Activated CD4-positive, alpha-beta T cell treated with anti-CD3 and anti-CD28 coated beads for 4 hours (primary cell): Measurements from ENCODE around the gene GNAL.
"Not testable (repeated sequence)": the region's sequence is repeated elsewhere in the genome, so short reads cannot be mapped to it uniquely, and the experiment has no call there.

Experiments used
- DNase-seq, 2 donors: peaks; one replicate each; pipeline ENCODE4 v3.0.0-alpha.2; 2020

The GNAL gene

GRCh38 chr18:11884396-11885030, 195.4 kb downstream of the GNAL start:
- DNase-seq: no peak

DNA sequence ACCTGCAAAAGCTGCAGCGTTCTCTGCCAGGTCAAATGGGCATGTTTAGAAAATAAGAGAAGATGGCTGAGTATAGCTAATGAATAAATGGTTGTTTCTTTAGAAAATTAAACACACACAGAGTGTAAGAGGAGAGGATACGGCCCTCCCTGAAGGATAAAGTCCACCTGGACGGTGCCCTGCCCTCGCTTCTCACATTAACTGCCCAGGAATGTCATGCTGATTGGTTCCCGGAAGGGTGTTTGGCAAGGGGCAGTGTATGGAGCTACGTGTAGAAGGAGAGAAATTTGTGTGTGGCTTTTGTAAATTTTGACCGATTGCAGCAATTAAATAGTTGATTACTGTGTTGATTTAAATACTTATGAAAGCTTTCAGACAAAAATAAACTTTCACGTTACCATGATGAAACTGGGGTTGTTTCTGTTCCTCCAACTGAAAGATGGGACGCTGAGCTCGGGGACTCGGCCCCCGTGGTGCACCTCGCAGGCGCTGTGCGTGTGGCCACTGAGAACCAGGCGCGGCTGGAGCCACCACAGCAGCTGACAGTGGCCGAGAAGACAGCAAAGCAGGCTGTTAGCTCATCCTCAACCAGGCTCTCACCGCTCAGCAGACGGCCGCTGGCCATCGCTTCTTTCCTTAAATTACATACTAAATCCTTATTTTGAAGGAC, 196.3 kb downstream of the GNAL start:
- no peak for DNase-seq

- DNase-seq: no peak
Measured at GRCh38 chr18:11886577-11887110, 197.6 kb downstream of the GNAL start.

- DNase-seq: no peak
Measured at GRCh38 chr18:11887328-11888128, 198.5 kb downstream of the GNAL start.

DNA sequence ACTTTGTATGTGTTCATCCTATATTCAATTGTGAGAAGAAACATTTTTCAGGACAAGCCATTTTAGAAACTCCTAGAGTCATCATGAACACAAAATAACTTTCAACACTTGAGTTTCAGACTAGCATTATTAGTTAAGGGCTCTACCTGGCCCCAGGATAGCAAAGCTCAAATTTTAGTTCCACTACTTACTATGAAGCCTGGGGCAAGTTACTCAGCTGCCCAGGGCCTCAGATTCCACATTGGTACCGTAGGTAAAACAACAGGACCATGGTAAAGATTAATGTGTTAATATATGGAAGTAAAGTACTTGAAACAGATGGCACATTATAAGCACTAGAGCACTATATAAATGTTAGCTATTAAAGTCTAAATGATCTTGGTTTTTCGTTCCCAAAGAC, 199.7 kb downstream of the GNAL start:
- no peak for DNase-seq

DNA sequence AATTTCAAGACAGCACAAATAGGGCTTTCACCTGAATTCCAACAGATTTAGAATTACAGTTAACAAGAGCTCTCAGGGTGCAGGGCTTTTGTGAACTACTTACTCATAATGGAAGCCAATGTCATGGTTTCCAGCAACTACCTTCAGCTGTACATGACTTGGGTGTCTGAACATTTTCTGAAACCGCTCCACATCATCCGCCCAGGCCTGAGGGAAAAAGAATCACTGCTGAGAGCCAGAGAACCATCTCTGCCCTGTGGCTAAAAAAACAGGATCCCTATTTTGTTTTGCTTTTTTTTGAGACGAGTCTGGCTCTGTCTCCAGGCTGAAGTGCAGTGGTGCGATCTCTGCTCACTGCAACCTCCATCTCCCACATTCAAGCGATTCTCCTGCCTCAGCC, 200.2 kb downstream of the GNAL start:
- DNase-seq: no peak

DNA sequence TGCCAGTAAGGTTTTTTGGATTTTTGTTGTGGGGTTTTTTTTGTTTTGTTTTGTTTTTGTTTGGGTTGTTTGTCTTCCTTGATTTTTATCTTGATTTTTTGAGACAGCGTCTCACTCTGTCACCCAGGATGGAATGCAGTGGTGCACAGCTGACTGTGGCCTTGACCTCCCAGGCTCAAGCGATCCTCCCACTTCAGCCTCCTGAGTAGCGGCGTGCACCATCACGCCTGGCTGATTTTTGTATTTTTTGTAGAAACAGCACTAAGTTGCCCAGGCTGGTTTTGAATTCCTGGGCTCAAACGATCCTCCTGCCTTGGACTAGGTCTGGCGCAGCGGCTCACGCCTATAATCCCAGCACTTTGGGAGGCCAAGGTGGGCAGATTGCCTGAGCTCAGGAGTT, 202.7 kb downstream of the GNAL start:
- no peak for DNase-seq

DNA sequence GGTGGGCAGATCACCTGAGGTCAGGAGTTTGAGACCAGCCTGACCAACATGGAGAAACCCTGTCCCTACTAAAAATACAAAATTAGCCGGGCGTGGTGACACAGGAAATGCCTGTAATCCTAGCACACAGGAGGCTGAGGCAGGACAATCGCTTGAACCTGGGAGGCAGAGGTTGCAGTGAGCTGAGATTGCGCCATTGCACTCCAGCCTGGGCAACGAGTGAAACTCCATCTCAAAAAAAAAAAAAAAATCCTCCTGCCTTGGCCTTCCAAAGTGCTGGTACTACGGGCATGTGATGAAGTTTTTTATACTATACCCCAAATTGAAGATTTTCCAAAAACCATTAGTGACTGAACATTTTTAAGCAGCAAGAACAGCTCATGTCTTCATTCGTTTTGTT, 203.4 kb downstream of the GNAL start:
- DNase-seq: not testable (repeated sequence)

GRCh38 chr18:11897781-11898180, 208.7 kb downstream of the GNAL start:
- DNase-seq: no peak

DNA sequence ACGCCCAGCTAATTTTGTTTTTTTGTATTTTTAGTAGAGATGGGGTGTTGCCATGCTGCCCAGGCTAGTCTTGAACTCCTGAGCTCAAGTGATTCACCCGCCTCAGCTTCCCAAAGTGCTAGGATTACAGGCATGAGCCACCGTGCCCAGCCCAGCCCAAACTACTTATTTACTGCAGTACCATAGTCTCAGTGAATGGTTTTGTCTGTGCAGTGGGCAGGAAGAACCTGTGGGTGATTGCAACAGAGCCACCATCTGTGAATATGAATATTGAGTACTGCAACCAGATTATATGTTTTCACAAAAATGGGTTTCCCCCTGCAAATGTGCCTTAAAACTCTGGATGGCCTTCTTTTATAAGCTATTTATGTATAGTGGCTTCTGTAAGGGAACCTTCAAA, 210.0 kb downstream of the GNAL start:
- DNase-seq: no peak

- no peak for DNase-seq
Measured at GRCh38 chr18:11901826-11902438, 212.9 kb downstream of the GNAL start.

DNA sequence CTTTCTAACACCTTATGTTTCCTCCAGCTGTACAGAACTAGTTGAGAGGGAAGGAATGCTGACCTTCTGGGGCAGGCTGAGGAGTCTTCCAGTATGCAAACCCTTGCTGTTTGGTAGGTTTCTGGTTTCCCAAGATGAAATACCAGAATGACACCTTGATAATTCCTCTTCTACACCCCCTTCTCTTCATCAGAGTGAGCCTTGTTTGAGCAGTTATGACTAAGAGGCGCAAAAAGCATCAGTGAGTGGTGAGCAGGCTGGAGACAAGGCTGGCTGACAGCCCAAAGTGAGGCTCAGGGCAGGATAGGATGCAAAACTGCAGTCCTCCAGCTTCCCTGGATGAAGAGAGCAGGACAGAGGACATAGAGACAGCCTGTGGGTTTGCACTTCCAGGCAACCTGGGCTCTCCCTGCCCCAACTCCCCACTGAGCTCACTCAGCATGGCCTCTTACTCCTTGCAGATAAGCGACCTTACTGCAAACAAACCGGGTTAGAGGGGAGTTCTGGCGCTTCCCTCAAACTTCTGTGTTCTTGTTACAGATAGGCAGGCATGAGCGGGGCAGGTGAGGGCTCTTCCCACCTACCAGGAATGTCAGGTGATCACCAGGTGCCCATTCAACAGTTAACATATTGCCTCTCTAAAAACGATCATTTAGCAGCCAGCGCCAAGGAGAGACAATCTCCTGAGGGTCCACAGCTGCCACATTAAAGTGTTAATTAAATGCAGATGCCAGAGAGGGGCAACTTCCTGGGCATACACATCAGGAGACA, 213.6 kb downstream of the GNAL start:
- DNase-seq: no peak

GRCh38 chr18:11905613-11906012, 216.5 kb downstream of the GNAL start:
- no peak for DNase-seq

- DNase-seq: no peak
Measured at GRCh38 chr18:11906176-11906575, 217.1 kb downstream of the GNAL start.

GRCh38 chr18:11906926-11907874, 218.1 kb downstream of the GNAL start:
- DNase-seq: no peak

- DNase-seq: peak; percentile 79 to 82
Measured at GRCh38 chr18:11908182-11909060, 219.4 kb downstream of the GNAL start, which contains the start of gene MPPE1. TSS of gene MPPE1 (minus strand) at chr18:11908317. CDS start at chr18:11897264, 11,053 bp downstream.

- DNase-seq: no peak
Measured at GRCh38 chr18:11909061-11909455, 220.0 kb downstream of the GNAL start.

GRCh38 chr18:11909591-11910026, 220.5 kb downstream of the GNAL start:
- DNase-seq: no peak

DNA sequence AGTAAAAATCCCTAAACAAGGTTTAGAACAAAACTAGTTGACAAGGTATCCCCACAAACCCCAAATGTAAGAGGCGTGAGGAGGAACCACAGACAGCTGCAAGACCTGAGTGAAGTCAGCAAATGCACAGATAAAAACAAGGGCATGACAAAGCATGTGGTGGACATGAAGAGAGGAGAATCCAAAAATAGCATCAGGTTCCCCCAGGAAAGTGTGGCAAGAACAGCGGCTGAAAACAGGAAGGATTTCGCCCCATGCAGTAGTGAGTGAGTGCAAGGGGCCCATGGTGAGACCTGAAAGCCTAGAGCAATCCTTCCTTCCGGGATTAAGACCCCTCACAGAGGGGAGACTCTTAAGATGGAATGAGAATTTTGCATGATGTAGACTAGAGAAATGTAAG, 227.8 kb downstream of the GNAL start:
- not testable (repeated sequence) for DNase-seq

DNA sequence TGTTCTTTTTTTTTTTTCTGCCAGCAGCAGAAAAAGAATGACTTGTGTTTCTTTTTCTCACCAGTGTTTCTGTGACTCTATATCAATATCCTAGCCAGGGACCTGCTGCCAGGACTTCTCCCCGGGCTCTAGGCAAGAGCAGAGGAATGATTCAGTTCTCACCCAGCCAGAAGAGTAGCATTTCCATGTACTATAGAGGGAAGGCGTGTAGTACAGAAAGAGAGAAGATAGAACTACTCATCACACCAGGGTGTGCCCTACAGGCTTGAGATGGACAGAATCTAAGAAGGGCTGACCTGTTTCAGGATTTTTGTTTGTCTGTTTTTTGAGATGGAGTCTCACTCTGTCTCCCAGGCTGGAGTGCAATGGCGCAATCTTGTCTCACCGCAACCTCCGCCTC, 230.5 kb downstream of the GNAL start:
- not testable (repeated sequence) for DNase-seq
